Measurements from ENCODE around the gene UGGT1. TPM values are rescaled to one million over a fixed set of nuclear protein-coding genes. Genes with fewer than 3 reads are reported as not detected.

UGGT1 gene
- polyA plus RNA-seq, 1 of the 3 experiments (the other 2 are of a cell fraction) = 20.0 TPM

DNA sequence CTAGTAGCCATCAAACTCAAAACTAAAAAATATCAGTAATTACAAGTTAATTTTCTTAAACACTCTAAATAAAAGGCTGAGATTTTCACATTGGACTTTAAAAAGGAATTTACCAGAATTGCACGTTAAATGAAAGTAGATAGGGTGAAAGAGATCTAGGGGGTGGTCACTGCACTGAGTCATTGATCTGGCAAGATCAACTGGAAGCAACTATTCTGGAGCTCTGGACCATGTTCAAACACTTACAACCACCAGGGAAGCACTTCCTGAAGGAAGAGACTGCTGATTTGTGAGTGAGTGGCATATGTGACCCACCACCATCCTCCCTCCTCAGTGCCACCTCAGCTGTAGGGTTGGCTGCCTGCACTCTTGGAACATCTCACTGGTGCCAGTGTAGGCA, 111.8 kb downstream of the UGGT1 start:
- H3K9ac ChIP-seq = no peak overlapping the region
- no peak for DNase-seq
- no peaks in the 10 kb centered on the region for H3K36me3 ChIP-seq (replicated peaks in 1 of 2; ENCODE audit: control insufficient read depth in 1 of 2, insufficient read depth in 2 of 2, low read length in 1 of 2)
- H3K4me1 ChIP-seq (ENCODE audit: control insufficient read depth in 1 of 2, insufficient read depth in 2 of 2, low read depth in 1 of 2, low read length in 1 of 2) = peaks cover 0 to 4% of the 10 kb centered on the region in 2 experiments; a peak in 1 of 4 replicates
- H3K79me2 ChIP-seq (ENCODE audit: insufficient read depth) = no peaks in the 10 kb centered on the region
- no peaks in the 10 kb centered on the region for H3F3A ChIP-seq (replicated peaks; ENCODE audit: insufficient read depth)
- H2AFZ ChIP-seq (ENCODE audit: low read depth) = no peak overlapping the region
- H4K20me1 ChIP-seq (ENCODE audit: insufficient read depth) = no peaks in the 10 kb centered on the region
- H3K4me3 ChIP-seq (ENCODE audit: low read depth in 2 of 2, low read length in 1 of 2) = no peak overlapping the region
- TF ChIP-seq MXI1 (IDR thresholded peaks at IDR 0.05; ENCODE audit: low read depth, low read length) (no peak), FOXJ3 (CRISPR knock-in tag; IDR thresholded peaks at IDR 0.05) (no peak), EP300 (IDR thresholded peaks at IDR 0.05; ENCODE audit: borderline replicate concordance in 1 of 2, low read depth in 1 of 2, low read length in 1 of 2) (no peak), JUND (IDR thresholded peaks at IDR 0.05) (no peak), EZH2phosphoT487 (IDR thresholded peaks at IDR 0.05; ENCODE audit: borderline replicate concordance, low read depth) (no peak), YY1 (IDR thresholded peaks at IDR 0.05; ENCODE audit: low read depth) (no peak), NFIC (IDR thresholded peaks at IDR 0.05; ENCODE audit: borderline replicate concordance) (no peak), CHD2 (IDR thresholded peaks at IDR 0.05; ENCODE audit: low read length, partially characterized antibody) (no peak), GABPA (IDR thresholded peaks at IDR 0.05; ENCODE audit: low read depth) (no peak), FOXM1 (IDR thresholded peaks at IDR 0.05; ENCODE audit: low read depth) (no peak), RFX5 (IDR thresholded peaks at IDR 0.05; ENCODE audit: low read length) (no peak), TAF1 (IDR thresholded peaks at IDR 0.05; ENCODE audit: borderline replicate concordance, low read depth, low read length) (no peak), FOSL2 (IDR thresholded peaks at IDR 0.05; ENCODE audit: borderline replicate concordance, low read depth) (no peak)
- TF ChIP-seq, protein P1, sequence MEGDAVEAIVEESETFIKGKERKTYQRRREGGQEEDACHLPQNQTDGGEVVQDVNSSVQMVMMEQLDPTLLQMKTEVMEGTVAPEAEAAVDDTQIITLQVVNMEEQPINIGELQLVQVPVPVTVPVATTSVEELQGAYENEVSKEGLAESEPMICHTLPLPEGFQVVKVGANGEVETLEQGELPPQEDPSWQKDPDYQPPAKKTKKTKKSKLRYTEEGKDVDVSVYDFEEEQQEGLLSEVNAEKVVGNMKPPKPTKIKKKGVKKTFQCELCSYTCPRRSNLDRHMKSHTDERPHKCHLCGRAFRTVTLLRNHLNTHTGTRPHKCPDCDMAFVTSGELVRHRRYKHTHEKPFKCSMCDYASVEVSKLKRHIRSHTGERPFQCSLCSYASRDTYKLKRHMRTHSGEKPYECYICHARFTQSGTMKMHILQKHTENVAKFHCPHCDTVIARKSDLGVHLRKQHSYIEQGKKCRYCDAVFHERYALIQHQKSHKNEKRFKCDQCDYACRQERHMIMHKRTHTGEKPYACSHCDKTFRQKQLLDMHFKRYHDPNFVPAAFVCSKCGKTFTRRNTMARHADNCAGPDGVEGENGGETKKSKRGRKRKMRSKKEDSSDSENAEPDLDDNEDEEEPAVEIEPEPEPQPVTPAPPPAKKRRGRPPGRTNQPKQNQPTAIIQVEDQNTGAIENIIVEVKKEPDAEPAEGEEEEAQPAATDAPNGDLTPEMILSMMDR (IDR thresholded peaks at IDR 0.05) = no peak
- TF ChIP-seq, protein P2, sequence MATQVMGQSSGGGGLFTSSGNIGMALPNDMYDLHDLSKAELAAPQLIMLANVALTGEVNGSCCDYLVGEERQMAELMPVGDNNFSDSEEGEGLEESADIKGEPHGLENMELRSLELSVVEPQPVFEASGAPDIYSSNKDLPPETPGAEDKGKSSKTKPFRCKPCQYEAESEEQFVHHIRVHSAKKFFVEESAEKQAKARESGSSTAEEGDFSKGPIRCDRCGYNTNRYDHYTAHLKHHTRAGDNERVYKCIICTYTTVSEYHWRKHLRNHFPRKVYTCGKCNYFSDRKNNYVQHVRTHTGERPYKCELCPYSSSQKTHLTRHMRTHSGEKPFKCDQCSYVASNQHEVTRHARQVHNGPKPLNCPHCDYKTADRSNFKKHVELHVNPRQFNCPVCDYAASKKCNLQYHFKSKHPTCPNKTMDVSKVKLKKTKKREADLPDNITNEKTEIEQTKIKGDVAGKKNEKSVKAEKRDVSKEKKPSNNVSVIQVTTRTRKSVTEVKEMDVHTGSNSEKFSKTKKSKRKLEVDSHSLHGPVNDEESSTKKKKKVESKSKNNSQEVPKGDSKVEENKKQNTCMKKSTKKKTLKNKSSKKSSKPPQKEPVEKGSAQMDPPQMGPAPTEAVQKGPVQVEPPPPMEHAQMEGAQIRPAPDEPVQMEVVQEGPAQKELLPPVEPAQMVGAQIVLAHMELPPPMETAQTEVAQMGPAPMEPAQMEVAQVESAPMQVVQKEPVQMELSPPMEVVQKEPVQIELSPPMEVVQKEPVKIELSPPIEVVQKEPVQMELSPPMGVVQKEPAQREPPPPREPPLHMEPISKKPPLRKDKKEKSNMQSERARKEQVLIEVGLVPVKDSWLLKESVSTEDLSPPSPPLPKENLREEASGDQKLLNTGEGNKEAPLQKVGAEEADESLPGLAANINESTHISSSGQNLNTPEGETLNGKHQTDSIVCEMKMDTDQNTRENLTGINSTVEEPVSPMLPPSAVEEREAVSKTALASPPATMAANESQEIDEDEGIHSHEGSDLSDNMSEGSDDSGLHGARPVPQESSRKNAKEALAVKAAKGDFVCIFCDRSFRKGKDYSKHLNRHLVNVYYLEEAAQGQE (IDR thresholded peaks at IDR 0.05; ENCODE audit: low read depth, low read length) = no peak
- TF ChIP-seq, protein P3, sequence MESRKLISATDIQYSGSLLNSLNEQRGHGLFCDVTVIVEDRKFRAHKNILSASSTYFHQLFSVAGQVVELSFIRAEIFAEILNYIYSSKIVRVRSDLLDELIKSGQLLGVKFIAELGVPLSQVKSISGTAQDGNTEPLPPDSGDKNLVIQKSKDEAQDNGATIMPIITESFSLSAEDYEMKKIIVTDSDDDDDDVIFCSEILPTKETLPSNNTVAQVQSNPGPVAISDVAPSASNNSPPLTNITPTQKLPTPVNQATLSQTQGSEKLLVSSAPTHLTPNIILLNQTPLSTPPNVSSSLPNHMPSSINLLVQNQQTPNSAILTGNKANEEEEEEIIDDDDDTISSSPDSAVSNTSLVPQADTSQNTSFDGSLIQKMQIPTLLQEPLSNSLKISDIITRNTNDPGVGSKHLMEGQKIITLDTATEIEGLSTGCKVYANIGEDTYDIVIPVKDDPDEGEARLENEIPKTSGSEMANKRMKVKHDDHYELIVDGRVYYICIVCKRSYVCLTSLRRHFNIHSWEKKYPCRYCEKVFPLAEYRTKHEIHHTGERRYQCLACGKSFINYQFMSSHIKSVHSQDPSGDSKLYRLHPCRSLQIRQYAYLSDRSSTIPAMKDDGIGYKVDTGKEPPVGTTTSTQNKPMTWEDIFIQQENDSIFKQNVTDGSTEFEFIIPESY (IDR thresholded peaks at IDR 0.05; ENCODE audit: borderline replicate concordance, low read depth) = no peak
- TF ChIP-seq, protein P4, sequence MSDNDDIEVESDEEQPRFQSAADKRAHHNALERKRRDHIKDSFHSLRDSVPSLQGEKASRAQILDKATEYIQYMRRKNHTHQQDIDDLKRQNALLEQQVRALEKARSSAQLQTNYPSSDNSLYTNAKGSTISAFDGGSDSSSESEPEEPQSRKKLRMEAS (IDR thresholded peaks at IDR 0.05; ENCODE audit: low read depth) = no peak
- TF ChIP-seq, protein P5, sequence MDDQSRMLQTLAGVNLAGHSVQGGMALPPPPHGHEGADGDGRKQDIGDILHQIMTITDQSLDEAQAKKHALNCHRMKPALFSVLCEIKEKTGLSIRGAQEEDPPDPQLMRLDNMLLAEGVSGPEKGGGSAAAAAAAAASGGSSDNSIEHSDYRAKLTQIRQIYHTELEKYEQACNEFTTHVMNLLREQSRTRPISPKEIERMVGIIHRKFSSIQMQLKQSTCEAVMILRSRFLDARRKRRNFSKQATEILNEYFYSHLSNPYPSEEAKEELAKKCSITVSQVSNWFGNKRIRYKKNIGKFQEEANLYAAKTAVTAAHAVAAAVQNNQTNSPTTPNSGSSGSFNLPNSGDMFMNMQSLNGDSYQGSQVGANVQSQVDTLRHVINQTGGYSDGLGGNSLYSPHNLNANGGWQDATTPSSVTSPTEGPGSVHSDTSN (IDR thresholded peaks at IDR 0.05) = no peak
- no peak overlapping the region for H3K4me2 ChIP-seq
- ChIA-PET POLR2A (no interaction called here), CTCF (interaction anchor here (0.7 to 1.5 kb wide), 4 partner anchors 22 to 140 kb away, joined by 3 to 4 read pairs (median 4); no protein-coding TSS in a partner anchor)
- H3K27ac ChIP-seq (ENCODE audit: low read depth in 2 of 2, low read length in 1 of 2) = no peak overlapping the region
- no peaks in the 10 kb centered on the region for H3K9me3 ChIP-seq
- H3K27me3 ChIP-seq (ENCODE audit: insufficient read depth) = no peaks in the 10 kb centered on the region
- WGBS (ENCODE audit: low lambda C conversion rate) = 55% methylated on average over 1 of the region's 1 CpG
- no peaks in the 10 kb centered on the region for H3K9me2 ChIP-seq
